HL-60 (cell line): ENCODE measurements around the gene KISS1R.
A peak's percentile ranks its signal among the peaks of the same experiment; 100 is the strongest.

Experiments used
- DNase-seq, 2 experiments: peaks; one replicate each; pipeline ENCODE4 v3.0.0-alpha.2; 2010 to 2020; ENCODE audit warnings: low read depth in 1 of 2, low spot score in 1 of 2
- H3K27ac ChIP-seq: fragments of 250-450 bp; sonication (Bioruptor Pico); replicated peaks from 2 replicates; pipeline ENCODE4 v1.5.1; 2020; ENCODE audit warnings: mild to moderate bottlenecking, moderate library complexity
- H3K27me3 ChIP-seq: fragments of 250-450 bp; sonication (Bioruptor Pico); 2 replicates; pipeline ENCODE4 v1.5.1; 2021; ENCODE audit warnings: mild to moderate bottlenecking, moderate library complexity; ENCODE audit not compliant: insufficient read depth, poor library complexity, severe bottlenecking
- H3K4me3 ChIP-seq: replicated peaks from 2 replicates; pipeline ENCODE4 v1.5.1; 2011; ENCODE audit warnings: mild to moderate bottlenecking, control low read depth, low read length; ENCODE audit not compliant: insufficient read depth
- GABPA ChIP-seq: IDR thresholded peaks from 2 replicates; pipeline ENCODE4 v1.6.1; 2012; ENCODE audit warnings: low read depth
- POLR2AphosphoS5 ChIP-seq: IDR thresholded peaks from 2 replicates; pipeline ENCODE4 v1.6.1; 2012; ENCODE audit warnings: low read depth
- SPI1 ChIP-seq: IDR thresholded peaks from 2 replicates; pipeline ENCODE4 v1.6.1; 2012; ENCODE audit warnings: low read depth, mild to moderate bottlenecking, borderline replicate concordance
- TF ChIP-seq, protein P1 (sequence below): IDR thresholded peaks from one replicate; pipeline ENCODE4 v1.5.1; 2011; ENCODE audit warnings: low read length, control low read depth, inconsistent platforms; ENCODE audit not compliant: insufficient read depth
- TF ChIP-seq, protein P2 (sequence below): IDR thresholded peaks from 2 replicates; pipeline ENCODE4 v1.6.1; 2012; ENCODE audit warnings: low read depth; ENCODE audit not compliant: insufficient replicate concordance

KISS1R gene

DNA sequence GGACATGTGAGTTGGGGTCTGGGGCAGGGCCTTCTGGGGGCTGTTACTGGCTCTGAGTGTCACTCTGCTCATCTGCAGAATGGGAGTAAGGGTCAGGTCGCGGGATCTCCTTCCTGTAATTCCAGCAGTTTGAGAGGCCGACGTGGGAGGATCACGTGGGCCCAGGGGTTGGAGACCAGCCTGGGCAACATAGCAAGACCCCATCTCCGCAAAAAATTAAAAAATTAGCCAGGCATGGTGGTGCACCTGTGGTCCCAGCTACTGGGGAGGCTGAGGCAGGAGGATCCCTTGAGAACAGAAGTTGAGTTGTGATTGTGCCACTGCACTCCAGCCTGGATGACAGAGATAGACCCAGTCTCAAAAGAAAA is 12.7 kb downstream of the KISS1R start:
- no peak overlapping the region for H3K4me3 ChIP-seq
- TF ChIP-seq, protein P1, sequence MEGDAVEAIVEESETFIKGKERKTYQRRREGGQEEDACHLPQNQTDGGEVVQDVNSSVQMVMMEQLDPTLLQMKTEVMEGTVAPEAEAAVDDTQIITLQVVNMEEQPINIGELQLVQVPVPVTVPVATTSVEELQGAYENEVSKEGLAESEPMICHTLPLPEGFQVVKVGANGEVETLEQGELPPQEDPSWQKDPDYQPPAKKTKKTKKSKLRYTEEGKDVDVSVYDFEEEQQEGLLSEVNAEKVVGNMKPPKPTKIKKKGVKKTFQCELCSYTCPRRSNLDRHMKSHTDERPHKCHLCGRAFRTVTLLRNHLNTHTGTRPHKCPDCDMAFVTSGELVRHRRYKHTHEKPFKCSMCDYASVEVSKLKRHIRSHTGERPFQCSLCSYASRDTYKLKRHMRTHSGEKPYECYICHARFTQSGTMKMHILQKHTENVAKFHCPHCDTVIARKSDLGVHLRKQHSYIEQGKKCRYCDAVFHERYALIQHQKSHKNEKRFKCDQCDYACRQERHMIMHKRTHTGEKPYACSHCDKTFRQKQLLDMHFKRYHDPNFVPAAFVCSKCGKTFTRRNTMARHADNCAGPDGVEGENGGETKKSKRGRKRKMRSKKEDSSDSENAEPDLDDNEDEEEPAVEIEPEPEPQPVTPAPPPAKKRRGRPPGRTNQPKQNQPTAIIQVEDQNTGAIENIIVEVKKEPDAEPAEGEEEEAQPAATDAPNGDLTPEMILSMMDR: no peak
- no peak for TF ChIP-seq POLR2AphosphoS5
- TF ChIP-seq SPI1: no peak
- TF ChIP-seq GABPA: no peak
- TF ChIP-seq, protein P2, sequence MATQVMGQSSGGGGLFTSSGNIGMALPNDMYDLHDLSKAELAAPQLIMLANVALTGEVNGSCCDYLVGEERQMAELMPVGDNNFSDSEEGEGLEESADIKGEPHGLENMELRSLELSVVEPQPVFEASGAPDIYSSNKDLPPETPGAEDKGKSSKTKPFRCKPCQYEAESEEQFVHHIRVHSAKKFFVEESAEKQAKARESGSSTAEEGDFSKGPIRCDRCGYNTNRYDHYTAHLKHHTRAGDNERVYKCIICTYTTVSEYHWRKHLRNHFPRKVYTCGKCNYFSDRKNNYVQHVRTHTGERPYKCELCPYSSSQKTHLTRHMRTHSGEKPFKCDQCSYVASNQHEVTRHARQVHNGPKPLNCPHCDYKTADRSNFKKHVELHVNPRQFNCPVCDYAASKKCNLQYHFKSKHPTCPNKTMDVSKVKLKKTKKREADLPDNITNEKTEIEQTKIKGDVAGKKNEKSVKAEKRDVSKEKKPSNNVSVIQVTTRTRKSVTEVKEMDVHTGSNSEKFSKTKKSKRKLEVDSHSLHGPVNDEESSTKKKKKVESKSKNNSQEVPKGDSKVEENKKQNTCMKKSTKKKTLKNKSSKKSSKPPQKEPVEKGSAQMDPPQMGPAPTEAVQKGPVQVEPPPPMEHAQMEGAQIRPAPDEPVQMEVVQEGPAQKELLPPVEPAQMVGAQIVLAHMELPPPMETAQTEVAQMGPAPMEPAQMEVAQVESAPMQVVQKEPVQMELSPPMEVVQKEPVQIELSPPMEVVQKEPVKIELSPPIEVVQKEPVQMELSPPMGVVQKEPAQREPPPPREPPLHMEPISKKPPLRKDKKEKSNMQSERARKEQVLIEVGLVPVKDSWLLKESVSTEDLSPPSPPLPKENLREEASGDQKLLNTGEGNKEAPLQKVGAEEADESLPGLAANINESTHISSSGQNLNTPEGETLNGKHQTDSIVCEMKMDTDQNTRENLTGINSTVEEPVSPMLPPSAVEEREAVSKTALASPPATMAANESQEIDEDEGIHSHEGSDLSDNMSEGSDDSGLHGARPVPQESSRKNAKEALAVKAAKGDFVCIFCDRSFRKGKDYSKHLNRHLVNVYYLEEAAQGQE: no peak
- no peaks in the 10 kb centered on the region for H3K27me3 ChIP-seq
- H3K27ac ChIP-seq: no peak overlapping the region
- no peak for DNase-seq

DNA sequence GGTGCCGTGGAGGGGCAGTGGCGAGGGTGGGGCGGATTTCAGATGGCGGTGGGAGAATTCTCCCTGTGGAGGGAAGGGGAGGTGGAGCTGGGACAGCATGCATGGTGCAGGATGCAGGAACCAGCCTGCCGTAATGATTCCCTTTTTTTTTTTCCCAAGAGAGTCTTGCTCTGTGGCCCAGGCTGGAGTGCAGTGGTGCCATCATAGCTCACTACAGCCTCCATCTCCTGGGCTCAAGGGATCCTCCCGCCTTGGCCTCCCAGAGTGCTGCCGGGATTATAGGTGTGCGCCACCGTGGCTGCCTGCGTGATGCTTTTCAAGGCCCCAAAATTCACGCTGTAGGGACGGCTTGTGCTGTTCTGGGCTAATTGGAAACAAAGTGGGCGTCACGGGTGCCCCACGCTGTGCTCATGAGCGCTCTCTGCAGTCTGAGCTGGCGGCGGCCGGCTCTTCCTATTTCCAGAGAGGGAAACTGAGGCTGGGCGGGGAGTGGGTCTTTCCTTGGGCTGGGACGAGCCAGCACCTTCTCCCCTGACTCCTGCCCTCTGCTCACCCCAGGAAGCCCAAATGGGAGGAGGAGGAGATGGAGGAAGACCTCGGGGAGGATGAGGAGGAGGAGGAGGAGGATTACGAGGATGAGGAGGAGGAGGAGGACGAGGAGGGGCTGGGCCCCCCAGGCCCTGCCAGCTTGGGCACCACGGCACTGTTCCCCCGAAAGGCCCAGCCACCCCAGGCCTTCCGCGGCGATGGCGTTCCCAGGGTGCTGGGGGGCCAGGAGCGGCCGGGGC is 14.9 kb downstream of the KISS1R start:
- Histone ChIP-seq H3K27me3 (no peaks in the 10 kb centered on the region), H3K27ac (peak overlapping the region; percentile 52), H3K4me3 (no peak overlapping the region; the same call in 1 of the 2 replicates)
- TF ChIP-seq SPI1: no peak
- TF ChIP-seq, protein P2: no peak
- no peak for TF ChIP-seq GABPA
- no peak for TF ChIP-seq POLR2AphosphoS5
- TF ChIP-seq, protein P1: no peak
- no peak for DNase-seq

DNA sequence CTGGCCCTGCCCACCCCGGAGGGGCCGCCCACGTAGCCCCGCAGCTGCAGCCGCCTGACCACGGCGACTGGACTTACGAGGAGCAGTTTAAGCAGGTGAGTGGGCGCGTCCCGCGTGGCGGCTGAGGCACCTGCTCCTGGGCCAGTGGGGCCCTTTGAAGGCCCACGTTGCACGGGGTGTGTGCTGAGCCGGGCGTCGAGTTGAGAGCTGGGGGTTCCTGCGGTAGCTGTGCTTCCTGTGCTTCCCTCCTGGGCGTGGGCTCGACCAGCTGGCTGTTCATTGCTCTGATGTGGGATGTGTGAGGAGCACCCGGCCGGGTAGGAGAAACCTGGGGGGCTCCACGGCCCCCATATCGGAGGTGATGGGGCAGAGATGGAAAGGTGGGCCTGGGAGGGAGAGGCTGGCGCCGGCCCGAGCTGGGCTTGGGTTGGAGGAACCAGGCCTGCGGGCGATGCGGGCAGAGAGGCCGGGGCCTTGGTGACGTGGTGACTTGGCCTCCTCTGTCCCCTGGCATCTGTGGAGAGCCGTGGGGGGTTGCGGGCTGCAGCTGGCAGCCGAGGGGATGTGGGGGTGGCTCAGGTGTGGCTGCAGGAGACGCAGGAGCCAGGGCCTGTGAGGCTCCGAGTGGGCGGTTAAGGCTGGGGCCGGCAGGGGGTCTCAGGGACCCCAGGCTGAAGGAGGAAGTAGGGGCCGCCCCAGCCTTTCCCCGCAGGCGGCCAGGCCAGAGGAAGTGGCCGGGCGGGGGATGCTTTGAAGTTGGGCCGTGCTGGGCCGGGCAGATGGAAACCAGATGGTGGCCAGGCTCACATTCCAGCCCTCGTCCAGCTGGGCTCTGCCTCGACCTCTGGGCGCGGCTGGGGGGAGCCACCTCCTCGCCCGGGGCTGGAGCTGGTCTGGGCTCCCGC is 15.8 kb downstream of the KISS1R start:
- DNase-seq: peak in 1 of 2 experiments; percentile 67
- no peak overlapping the region; the same call in 1 of the 2 replicates for H3K4me3 ChIP-seq
- TF ChIP-seq SPI1 (peak; percentile 56), GABPA (no peak), POLR2AphosphoS5 (peak; percentile 66)
- TF ChIP-seq, protein P2: no peak
- TF ChIP-seq, protein P1: no peak
- H3K27me3 ChIP-seq: no peaks in the 10 kb centered on the region
- H3K27ac ChIP-seq: peak overlapping the region; percentile 52
